NCI-H1048 (cell line): Measurements from ENCODE around the gene SASH1.

Source experiments
- DNase-seq: peaks from one replicate; lab custom pipeline; 2025; lab: John Stamatoyannopoulos, UW

SASH1 gene

DNA sequence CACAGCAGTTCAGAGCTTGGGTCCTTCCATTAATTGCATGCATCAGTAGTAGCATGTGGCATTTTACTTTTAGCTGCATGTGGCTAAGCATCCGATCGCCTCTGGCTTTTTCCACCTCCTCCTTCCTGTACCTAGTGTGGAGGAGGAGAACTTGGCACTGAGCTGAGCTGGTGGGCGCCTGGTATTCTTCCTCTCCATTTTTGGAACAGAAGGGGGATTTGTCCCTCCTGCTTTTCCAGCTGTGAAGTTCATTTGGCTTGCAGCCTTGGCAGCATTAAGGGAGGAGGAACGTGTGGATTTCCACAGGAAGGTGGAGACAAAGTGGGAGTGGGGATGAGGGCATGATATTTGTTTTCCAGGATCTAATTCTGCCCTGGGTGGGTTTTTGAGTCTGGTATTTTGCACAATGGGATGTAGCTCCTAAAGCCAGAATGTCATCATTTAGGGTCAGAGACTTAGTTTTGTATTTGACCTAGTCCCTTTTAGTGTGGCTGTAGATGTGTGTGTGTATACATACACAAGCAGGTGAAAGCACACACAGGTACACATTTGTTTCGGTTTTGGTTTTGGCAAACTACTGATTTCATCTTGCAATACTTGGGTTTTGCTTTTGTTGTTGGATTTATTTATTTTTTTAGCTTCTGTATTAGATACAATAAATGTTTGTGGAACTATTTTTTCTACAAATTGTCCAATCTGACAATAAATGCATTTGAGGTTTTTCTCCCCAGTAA, 90.0 kb downstream of the SASH1 start:
- DNase-seq, result no peak

DNA sequence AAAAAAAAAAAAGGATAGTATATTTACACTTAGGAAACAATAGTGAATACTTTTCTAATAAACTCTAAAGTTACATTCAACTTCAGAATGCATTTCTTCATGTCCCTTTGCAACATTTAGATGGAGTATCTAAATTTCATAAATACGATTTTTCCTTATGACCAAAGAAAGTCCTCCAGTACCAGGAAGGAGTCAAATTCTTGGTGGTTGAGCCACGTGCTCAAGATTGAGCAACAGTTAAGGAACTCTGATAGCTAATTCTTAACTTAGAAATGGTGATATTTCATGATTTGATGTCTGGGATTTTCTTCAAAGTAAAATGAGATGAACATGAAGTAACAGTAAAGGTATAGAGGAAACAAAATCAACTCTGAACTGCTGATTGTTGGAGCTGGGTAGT, 92.7 kb downstream of the SASH1 start:
- DNase-seq, result no peak

DNA sequence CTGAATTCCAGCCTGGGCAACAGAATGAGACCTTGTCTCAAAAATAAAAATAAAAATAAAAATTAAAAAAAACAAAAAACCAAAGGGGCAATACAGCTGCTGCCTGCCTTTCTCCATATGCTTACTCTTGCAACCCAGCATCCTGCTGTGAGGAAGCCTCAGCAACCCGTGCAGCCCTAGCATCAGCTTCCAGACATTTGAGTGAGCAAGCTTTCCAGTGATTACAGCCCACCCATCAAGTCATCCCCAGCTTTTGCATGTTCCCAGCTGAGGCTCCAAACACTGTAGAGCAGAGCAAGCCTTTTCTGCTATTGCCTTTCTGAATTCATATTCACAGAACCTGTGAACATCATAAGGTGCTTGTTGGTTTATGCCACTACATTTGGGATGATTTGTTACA, 93.8 kb downstream of the SASH1 start:
- no peak for DNase-seq

DNA sequence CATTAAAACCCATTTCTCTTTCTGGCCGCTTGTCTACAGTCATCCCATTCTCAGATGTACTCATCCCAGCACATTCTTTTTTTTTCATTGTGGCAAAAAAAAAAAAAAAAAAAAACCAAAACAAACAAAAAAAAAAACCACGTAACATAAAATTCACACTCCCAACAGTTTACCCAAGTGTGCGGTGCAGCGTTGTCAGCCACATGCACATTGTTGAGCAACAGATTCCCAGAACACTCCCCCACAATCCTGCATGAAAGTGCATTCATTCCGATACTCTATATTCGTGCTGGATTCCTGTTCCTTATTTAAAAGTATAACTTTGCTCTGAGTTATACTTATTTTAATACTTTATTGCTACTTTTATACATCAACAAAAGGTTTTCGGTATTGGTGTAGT, 96.0 kb downstream of the SASH1 start:
- DNase-seq, result no peak

DNA sequence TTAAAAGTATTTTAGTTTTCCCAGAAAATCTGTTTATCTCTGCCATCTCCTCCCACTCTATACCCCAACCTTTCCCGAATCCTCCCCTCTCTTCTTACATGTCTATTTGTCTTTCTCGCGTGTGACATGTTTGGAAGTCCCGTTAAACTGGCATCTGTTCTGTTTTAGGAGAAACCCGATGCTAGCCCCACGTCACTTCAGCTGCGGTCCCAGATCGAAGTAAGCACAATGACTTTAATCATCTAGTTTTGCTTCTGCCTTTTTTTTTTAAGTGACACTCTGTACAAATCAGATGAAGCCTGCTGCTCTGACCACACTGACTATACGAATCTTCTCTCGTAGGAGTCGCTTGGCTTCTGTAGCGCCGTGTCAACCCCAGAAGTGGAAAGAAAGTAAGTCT, 97.4 kb downstream of the SASH1 start:
- DNase-seq, result no peak

DNA sequence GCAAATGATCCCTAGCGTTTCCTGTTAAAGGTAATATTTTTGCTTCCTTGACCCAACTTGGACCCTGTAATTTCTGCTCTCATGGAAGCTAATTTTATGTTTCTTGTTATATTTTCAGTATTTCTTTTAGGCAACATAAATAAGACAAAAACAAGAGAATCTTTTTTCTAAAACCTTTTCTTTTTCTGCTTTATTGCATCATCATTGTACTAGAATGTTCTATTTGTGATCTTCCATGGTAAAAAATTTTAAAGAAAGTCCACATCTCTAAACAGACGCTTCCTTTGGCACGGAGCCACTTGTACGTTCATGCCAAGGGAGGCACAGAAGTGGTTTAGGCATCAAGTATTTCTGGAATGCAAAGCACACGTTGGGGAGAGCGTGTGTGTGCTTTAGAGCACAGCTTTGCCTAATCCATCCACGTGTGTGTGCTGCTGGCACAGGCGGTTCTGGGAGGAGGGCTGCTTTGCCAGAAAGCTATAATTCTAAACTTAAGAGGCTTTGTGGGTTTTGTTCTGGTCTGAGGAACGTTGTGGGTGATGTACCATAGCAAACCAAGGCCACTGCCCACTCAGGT, 98.3 kb downstream of the SASH1 start:
- peak; percentile 62 for DNase-seq

DNA sequence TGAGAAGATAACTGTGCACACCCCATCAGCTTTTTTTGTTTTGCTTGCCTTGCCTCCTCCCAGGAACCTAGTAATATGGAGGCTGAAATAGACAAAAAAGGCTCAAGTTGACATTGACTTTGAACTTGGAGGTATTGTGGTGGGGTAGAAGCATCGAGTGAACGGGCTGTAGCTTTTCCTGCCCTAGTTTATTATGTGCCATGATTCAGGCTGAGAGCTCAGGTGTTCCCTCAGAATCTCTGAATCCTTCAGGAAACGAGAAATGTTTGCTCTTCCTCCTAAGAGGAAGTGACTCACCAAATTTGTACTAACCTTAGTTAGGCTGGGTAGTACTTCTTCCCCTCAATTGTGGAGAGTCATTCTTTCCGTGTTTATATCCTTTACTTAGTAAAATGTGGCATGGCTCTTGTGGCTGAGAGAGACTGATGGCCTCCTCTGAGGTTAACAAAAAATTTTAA, 98.8 kb downstream of the SASH1 start:
- no peak for DNase-seq

DNA sequence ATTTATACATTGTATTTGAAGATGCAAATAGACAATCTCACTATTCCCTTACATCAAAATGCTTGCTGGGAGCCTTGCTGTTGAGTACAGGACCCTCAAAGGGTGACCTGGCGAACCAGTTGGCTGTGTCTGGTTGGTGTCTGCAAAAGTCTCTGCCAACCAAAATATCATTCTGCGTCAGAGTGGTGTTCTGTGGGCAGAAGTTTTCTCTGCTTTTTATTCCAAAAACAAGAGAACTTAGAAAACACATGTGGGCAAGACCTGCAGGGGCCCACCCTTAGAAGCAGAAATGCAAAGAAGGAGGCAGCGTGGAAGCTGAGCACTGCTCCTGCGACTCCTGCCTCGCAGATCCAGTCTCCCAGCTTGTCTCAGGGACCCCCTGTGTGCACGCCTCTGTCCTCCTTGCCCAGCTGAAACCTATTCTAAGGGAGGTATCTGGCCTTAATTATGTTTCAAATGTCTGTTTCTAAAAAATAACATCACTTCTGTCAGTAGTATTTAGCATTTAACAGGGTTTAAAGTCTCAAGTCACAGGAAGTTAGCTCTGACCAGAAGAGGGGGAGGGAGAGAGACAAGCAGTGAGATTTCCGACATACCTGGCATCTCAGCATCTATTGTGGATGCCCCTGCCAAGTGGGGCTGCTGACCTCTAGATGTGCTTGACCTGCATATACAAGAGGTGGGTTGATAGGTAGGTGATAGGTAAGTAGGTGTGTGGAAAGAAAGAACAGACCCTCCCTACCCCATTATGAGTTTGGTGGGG, 101.3 kb downstream of the SASH1 start:
- no peak for DNase-seq

DNA sequence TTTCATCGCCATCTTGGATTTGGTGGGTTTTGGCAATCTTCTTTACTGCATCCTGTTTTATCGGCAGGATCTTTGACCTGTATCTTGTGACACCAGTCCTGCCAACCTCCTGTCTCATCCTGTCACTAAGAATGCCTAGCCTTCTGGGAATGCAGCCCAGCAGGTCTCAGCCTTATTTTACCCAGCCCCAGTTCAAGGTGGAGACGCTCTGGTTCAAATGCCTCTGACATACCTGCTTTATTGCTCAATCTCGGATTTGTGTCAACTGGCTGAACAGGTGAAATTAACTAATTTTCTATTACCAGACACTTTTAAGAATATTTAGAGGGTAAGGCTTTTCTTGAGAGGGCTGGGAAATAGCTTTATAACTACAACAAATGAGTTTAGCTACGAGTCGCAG, 102.5 kb downstream of the SASH1 start:
- DNase-seq, result no peak

DNA sequence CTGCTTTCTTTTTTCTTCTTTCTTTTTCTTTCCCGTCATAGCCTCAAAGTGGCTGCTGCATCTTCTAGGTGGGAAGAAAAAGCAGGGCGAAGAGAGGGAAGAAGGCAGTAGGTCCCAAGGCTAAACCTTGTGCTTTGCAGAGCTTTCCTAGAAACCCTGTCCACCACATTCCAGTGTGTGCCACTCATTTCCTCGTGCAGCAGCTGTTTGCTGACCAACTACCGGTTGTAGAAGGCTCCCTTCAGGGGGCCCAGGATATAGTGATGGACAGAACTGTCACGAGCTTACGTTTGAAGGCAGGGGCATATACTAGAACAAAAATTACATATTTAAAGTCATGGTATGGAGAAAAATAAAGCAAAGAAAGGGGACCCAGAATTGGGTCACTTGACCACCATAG, 103.0 kb downstream of the SASH1 start:
- no peak for DNase-seq

DNA sequence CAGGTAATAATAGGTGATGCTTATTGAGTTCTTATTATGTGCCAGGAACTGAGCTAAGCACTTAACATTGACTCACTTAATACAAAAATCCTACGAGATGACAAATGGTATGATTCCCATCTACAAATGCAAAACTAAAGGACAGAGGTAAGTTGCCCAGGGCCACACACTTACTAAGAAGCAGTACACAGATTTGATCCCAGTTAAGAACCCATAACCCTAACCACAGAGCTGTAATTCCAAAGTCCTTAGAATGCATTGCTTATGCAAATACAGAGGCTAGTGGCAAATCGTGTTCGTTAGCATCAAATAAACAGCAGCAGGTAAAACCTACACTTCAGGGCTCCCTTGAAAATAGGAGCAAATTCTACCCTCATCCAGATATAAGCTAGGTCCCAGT, 104.0 kb downstream of the SASH1 start:
- DNase-seq, result no peak

DNA sequence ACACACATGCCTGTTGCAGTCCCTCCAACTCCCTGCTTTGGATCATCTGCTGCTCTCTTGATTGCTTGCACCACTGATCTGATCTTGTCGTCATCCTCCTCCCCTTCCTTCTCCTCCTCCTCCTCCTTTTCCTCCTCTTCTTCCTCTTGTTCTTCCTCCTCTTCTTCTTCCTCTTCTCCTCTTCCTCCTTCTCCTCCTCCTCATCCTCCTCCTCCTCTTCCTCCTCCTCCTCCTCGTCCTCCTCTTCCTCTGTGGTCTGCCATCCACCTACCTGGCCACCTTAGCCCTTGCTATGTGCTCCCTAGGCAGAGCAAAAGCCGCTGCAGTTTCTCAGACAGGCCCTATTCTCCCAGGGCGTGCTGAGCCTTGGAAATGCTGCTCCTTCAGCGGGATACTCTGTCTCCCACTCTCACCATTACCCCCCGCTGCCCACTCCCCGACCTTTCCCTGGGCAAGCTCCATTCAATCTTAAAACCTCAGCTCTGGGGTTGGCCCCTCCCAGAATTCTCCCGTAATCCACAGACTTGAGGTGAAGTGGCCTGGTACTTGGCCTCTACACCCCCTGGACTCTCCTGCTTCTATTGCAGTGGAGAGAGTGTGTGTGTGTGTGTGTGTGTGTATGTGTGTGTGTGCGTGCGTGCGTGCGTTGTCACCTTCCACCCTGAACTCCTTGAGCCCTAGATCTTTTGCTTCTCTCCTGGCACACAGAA, 105.0 kb downstream of the SASH1 start:
- no peak for DNase-seq

DNA sequence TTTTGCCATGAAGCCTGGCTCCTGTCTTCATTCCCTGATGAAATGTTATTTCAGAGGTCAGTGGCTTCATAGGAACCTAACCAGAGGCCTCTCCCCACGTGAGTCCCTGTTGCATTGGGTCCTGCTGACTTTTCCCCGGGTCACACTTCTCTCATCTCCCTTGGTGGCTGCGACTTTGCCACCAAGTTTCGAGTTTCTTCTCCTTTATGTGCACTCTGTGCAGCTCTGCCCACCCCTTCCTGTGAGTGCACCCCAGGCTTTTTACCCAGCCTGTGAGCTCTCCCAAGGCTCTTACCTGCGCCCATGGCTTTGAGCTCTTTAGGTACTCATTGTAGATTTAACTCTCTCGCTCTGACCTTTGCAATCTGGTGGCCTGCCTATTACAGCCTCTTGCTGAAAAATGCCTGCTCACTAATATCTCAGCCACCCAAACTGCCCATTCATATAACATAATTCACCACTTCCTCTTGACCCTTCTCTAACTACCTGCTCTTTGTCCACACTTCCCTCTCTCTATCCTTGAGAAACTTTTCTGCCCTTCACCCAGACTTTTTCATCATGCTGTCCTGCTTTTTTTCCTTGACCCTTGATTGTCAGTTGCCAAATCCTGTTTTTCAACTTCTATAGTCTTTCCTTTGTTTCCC, 105.9 kb downstream of the SASH1 start:
- no peak for DNase-seq

DNA sequence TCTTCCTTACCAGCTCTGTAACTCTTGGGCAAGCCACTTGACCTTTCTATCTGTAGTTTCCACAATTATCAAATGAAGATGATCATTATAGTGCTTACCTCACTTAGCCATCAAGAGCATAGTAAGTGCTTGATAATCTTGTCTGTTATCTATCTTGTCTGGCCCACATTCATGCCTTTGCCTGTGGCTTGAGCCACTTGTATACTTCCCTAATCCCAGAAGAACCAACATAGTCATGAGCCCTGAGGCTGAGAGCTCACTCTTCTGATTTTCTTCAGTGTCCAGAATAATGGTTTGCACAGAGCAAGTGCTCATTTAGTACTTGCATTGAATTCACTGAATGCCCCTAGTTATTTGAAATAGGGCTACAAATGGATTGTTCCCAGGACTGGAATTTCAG, 108.2 kb downstream of the SASH1 start:
- DNase-seq, result no peak

DNA sequence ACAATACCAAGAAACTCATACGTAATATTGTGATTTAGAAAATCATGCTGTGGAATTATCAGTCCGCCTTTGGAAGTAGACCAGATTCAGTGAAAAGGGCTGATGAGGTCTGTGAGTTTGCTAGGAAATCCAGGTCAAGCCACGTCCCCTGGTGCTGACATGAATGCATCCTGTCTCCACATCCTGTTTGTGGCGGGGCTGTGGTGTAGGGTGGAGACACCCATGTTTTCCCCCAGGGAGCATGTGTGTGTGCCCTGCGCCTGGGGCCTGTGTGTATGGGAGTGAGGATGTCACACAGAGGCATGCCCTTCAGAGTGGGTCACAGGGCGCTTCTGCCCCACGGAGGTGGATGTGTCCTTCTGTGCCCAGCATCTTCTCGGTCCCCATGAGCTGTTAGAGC, 109.1 kb downstream of the SASH1 start:
- DNase-seq, result no peak

DNA sequence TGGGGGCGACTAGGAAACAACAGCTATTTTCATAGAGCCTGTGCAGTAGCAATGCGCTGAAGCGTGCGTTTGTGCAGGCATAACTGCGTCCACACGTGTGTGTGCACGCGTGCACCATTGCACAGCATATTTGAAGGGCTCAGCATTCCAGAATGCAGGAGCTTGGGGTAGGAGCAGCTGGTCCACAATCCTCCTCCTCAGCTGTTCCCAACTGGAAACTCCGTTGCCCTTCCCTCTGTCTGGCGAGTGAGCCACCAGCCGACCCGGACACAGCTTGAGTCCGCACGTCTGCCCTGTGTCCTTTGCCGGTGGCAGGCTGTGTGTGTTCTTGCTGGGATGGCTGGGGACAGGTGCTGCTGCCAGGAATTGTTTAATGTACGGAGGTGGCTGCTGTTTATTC, 110.2 kb downstream of the SASH1 start:
- no peak for DNase-seq

DNA sequence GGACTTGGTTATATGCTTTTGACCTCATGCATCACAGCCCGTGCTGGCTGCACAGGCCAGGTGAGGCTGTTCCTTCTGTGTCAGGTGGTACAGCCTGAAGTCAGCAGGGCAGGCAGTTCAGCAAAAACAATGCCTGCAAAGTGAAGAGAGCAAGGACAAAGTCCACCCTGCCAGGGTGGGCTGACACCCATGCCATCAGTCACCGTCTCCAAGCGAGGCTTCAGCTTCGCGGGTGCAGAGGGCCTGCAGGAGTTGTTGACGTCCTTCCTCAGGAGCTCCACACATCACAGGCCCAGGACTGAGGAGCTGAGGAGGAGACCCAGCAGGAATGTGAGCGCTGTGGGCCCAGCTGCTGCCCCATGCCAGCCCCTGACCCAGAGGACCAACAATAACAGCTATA, 111.3 kb downstream of the SASH1 start:
- DNase-seq, result no peak

DNA sequence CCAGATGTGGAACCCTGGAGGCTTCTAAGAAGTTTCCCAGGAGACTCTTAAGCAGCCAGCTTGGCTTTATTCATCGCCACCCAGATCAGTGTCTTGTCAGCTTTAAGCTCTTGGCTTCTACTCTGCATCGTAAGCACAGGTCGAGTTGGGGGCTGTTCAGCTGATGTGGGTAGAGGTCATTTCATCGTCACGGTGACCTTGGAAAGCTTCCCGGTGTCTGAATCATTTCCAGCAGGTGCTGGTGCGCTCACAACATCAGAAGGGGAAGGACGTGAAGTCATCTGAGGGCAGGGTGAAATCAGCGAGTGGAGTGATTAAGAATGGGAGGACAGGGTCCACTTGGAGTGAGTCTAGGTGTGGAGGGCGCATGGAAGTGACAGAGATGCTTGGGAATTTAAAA, 112.6 kb downstream of the SASH1 start:
- DNase-seq, result no peak

DNA sequence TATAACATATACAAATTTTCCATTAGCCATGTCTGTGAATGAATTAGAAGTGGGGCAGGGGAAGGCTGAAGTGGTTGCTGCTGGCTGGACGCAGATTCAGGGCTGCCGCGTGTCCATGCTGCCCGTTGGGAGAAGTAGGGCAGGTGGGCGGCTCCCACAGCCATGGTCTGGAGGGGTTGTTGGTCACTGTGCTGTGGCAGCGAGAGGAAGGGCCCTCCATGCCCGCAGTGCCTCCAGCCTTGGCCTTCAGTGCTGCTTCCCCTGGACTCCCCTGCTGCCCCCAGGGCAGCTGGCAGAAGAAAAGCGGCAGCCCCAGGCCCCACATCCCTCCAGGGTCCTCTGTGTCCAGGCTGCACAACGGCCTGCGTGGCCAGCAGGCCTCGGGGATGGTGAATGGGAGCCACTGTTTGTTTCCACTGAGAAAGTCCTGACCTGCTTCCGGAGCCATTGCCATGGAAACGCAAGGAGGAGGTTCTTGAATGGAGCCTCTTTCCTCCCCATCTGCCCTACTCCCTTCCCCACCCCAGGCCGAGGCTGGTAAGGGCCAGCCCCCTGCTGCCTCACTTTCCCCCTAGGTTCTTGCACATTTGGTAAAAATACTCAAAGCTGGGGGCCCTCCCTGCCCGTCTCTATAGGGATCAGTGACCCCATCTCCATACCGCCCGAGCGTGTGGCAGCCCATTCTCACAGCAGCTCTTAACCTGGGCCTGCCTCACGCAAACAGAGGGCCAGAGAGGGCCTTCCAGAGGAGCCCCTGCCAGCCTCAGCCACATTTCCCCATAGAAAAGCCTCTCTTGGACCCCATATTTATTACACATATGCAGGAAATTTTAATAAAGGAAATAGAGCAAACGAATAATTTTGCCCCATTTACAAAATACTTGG, 113.3 kb downstream of the SASH1 start:
- DNase-seq, result no peak

DNA sequence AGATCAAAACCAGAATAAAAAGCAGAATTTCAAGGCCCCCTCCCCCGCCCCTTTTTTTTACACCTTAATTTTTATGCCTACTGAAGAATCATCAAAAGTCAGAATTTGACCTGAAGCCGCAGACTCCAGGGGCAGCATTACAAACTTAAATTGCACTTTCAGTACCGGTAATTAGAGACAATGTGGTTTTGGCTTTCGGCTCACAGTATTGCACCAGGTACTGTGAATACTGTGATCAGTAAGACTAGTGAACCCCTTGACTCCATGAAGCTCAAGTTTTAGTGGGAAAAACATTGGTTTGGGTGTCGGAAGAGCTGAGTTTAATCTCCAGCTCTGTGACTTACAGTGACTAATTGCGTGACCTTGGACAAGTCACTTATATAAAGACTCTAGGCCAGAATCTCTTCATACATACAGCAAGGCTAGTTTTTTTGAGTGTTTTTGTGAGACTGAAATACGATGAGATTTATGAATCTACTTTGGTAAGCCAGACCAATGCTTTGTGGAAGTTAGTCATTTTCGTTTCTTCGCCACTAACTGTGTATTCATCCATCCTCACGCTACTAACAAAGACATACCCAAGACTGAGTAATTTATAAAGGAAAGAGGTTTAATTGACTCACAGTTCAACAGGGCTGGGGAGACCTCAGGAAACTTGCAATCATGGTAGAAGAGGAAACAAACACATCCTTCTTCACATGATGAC, 114.7 kb downstream of the SASH1 start:
- DNase-seq, result no peak

DNA sequence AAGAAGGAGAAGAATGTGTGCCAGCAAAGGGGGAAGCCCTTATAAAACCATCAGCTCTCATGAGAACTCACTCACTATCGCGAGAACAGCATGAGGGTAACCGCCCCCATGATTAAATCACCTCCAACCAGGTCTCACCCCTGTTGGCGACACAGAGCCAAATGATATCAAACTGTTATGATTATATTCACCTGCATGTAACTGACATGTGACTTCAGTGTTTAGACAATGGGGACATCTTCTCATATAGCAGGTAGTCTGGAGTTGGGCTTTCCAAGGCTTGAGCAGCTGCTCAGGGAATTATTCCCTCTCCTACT, 115.2 kb downstream of the SASH1 start:
- no peak for DNase-seq
